Measurements from ENCODE around the gene DNAH1.

The DNAH1 gene

DNA sequence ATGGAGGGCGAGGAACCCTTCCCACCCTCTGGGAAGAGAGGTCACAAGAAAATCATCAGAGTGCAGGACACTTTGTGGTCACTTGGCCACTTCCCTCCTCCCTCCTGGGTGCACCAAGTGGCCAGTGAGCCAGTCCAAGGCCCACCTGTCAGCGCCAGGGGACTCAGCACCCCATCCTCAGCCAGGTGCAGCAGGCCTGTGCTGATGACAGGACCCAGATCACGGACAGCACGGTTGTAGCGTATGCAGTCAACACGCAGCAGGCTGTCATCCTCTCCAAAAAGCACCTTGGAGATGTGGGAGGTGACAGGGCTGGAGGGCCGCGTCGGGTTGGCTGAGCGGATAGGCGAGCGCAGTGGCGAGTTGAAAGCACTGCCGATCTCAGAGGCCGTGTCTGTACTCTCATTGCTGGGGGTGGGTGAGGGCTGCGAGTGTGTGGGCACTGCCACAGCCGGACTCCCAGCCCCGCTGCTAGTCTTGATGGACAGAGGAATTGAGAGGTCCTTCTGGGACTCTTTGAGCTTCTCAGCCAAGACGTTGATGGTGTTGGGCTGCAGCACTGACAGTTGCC is 87.2 kb downstream of the DNAH1 start:
- no peak for DNase-seq (ENCODE audit: low read depth)
- no peak overlapping the region for H3K4me3 ChIP-seq (ENCODE audit: low read depth, low read length)
- TF ChIP-seq, protein P1, sequence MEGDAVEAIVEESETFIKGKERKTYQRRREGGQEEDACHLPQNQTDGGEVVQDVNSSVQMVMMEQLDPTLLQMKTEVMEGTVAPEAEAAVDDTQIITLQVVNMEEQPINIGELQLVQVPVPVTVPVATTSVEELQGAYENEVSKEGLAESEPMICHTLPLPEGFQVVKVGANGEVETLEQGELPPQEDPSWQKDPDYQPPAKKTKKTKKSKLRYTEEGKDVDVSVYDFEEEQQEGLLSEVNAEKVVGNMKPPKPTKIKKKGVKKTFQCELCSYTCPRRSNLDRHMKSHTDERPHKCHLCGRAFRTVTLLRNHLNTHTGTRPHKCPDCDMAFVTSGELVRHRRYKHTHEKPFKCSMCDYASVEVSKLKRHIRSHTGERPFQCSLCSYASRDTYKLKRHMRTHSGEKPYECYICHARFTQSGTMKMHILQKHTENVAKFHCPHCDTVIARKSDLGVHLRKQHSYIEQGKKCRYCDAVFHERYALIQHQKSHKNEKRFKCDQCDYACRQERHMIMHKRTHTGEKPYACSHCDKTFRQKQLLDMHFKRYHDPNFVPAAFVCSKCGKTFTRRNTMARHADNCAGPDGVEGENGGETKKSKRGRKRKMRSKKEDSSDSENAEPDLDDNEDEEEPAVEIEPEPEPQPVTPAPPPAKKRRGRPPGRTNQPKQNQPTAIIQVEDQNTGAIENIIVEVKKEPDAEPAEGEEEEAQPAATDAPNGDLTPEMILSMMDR (IDR thresholded peaks at IDR 0.05; ENCODE audit: low read depth, low read length, missing control alignments) = no peak

DNA sequence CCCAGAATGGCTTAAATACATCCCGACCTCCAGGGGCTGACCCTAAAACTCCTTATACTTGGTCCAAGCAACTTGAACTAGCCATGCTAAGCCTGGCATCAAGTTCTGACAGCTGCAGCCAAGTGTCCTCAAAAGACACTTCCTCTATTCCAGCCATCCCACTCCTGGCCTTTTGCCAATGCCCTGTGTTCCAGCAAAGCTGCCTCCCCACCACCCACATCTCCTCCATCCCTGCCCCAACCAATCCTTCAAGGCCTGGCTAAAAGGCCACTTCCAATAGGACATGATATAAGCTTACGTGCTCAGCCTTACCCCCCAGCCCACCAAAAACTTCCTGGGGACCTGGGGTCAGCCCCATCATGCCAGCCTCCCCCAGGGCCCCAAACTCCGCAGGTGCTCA is 87.8 kb downstream of the DNAH1 start:
- DNase-seq (ENCODE audit: low read depth) = no peak
- no peak overlapping the region for H3K4me3 ChIP-seq (ENCODE audit: low read depth, low read length)
- TF ChIP-seq, protein P1 (IDR thresholded peaks at IDR 0.05; ENCODE audit: low read depth, low read length, missing control alignments) = no peak

DNA sequence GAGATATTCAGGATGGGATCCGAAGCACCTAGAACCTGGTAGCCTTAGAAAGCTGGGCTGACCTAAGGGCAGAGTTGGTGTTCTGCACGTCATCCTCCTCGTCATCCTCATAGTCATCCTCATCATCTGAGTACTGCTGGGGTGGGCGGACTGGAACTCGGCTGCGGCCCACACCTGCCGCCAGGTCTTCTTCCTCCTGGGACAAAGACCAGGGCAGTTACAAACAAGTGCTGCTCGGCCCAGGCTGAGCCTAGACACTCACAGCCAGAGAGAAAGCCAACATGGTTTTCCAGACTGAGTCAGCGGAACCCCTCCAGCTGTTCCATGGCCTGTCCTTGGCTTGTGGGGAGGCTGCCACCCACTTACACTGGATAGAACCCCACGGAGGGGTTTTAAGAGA is 88.3 kb downstream of the DNAH1 start:
- no peak for DNase-seq (ENCODE audit: low read depth)
- TF ChIP-seq, protein P1 (IDR thresholded peaks at IDR 0.05; ENCODE audit: low read depth, low read length, missing control alignments) = no peak
- no peak overlapping the region for H3K4me3 ChIP-seq (ENCODE audit: low read depth, low read length)

DNA sequence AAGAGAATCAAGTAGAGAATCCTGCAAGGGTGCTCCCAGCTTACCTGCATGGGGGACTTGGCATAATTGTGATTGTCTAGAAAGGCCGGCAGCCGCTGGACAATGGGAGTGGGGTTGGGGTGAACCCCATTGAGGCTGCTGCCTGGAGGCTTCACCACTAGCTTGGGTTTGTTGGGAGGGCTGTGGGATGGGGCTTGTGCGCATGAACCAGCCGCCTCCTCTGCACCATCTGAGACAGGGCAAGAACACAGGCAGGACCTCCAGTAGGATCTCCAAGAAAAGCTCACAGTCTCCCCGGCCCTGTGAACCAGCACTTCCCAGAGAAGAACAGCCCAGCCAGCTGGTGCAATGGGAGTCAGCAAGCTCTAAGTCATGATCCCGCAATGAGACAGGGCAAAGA is 88.9 kb downstream of the DNAH1 start:
- H3K4me3 ChIP-seq (ENCODE audit: low read depth, low read length) = no peak overlapping the region
- DNase-seq (ENCODE audit: low read depth) = no peak

DNA sequence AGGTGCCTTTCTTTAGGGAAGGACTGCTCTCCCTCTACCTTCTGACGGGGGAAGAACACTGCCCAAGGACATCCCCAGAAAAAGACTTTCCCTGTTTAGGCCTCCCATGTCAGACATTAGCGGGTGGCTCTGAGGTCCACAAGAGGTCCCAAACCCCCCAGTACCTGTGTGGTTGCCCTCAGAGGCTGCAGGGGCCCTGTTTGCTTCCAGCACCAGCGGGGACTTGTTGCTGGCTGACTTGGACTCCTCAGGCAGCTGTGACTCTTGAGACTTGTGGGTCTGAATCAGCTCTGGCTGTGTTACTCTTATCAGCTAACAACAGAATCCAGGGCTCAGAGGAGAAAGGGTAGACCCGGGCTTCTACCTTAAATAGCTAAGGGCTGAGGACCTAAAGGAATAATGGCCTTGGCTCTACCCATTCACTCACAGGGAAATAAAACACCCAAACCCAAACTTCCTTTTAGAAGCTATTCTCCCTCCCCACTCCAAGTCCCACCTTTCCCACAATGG is 89.5 kb downstream of the DNAH1 start:
- H3K4me3 ChIP-seq (ENCODE audit: low read depth, low read length) = no peak overlapping the region
- TF ChIP-seq, protein P1 (IDR thresholded peaks at IDR 0.05; ENCODE audit: low read depth, low read length, missing control alignments) = no peak
- no peak for DNase-seq (ENCODE audit: low read depth)

More for the DNA sequence above, 88.9 kb downstream of the DNAH1 start:
- TF ChIP-seq, protein P1 (IDR thresholded peaks at IDR 0.05; ENCODE audit: low read depth, low read length, missing control alignments) = no peak

DNA sequence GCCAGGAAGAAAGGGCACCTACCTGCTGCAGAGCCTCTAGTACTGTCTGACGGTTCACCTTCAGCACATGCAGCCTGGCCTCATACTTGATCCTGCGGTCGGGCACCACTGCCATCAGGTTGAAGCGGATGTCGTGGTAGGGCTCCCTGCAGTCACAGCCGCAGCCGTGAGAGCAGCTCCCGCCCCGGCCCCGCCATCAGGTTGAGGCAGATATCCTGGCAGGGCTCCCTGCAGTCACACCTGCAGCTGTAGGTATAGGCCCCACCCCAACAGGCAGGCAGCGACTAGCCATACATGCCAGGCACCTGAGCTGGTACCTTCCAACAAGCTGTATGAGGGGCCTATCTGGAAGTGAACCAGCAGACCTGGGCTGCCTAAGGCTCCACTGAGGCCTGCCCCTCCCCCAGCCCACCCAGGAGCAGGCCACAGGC is 90.1 kb downstream of the DNAH1 start:
- no peak overlapping the region for H3K4me3 ChIP-seq (ENCODE audit: low read depth, low read length)
- TF ChIP-seq, protein P1 (IDR thresholded peaks at IDR 0.05; ENCODE audit: low read depth, low read length, missing control alignments) = no peak
- DNase-seq (ENCODE audit: low read depth) = no peak
